Right atrium auricular region (tissue), 2 donors: Measurements from ENCODE around the gene ARMC6. TPM values are rescaled to one million over a fixed set of nuclear protein-coding genes. Genes with fewer than 3 reads are reported as not detected.

Experiments used
- DNase-seq: peaks from one replicate; pipeline ENCODE4 v3.0.0-alpha.2; 2019; ENCODE audit warnings: low spot score
- H3K27ac ChIP-seq, 2 donors: fragments of 200-600 bp; sonication (generic); 1 replicate in 1 of 2; 2 replicates in 1 of 2; pipeline ENCODE4 v1.5.1; 2016 to 2019
- H3K27me3 ChIP-seq, 2 donors: fragments of 200-600 bp; sonication (generic); one replicate each; pipeline versions ENCODE4 v1.5.1 to v1.6.0; 2017 to 2019
- H3K36me3 ChIP-seq: fragments of 200-600 bp; sonication (generic); one replicate; pipeline ENCODE4 v1.5.1; 2016
- H3K4me1 ChIP-seq, 2 donors: fragments of 200-600 bp; sonication (generic); one replicate each; pipeline versions ENCODE4 v1.5.1 to v1.6.0; 2017 to 2019
- H3K4me3 ChIP-seq, 2 donors: fragments of 200-600 bp; sonication (generic); 1 replicate in 1 of 2; 2 replicates in 1 of 2; pipeline ENCODE4 v1.5.1; 2017 to 2019; ENCODE audit warnings: mild to moderate bottlenecking in 1 of 2, moderate library complexity in 1 of 2
- H3K9me3 ChIP-seq, 2 donors: fragments of 200-600 bp; sonication (generic); one replicate each; pipeline ENCODE4 v1.5.1; 2019
- total RNA-seq, 2 donors: library from RNA; depleted of rRNA; stranded (reverse); fragments of >200 nt; gene quantifications; one replicate each; pipeline ENCODE4 v1.1.0, GENCODE V29; 2016
- TF ChIP-seq, protein P1 (sequence below), 2 donors: fragments of 200-600 bp; sonication (generic); IDR thresholded peaks; one replicate each; pipeline ENCODE4 v1.5.1; 2019; ENCODE audit warnings: antibody characterized with exemption in 2 of 2

ARMC6 gene
- total RNA-seq, 2 donors from 2014 or later: 13.7 to 14.4 TPM

DNA sequence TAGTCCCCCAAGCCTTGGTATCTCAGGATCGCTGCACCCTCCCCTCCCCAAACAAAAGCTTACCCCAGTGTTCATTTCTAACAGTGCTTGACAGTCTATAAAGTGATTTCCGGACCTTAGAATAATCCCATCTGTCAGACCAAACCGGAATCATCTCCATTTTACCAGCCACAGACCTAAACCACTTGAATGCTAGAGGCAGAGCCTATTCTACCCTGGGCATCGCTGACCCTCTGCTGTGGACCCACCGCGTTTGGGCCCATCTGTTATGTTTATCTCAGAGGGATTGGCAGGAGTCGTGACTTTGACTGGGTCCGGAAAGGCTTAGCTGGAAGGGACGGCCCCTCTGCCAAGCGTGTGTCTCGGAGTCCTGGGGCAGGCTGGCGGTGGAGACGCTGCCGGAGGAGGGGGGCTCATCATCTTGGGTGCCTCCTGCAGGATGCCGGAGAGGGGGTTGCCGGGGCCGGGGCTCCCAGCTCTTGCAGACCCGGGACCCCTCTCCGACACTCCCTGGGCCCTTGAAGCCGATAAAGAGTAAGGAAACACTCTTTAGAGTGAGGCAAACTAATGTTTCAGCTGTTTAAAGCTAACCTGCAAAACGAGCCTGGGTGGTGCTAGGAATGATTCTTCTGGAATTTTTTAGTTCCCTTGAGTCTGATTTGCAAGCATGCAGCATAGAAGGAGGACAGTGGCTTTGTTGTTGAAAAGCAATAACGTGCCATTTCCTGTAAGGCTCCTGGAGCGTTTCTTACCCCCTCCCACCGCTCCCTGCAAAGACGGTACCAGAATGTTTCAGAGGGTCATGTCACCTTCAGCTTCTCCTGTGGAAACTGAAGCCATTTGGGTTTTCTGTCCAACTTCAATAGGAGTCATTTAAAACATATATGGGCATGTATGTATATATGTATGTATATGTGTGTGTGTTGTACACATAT is 31.7 kb downstream of the ARMC6 start:
- Histone ChIP-seq H3K9me3 (no peaks in the 10 kb centered on the region), H3K27ac (peak overlapping the region; percentile 76 to 79), H3K4me3 (peak overlapping the region; percentile 89 to 94), H3K4me1 (peaks cover 0 to 69% of the 10 kb centered on the region in 2 donors), H3K27me3 (no peaks in the 10 kb centered on the region), H3K36me3 (no peaks in the 10 kb centered on the region)
- DNase-seq: no peak
- TF ChIP-seq, protein P1, sequence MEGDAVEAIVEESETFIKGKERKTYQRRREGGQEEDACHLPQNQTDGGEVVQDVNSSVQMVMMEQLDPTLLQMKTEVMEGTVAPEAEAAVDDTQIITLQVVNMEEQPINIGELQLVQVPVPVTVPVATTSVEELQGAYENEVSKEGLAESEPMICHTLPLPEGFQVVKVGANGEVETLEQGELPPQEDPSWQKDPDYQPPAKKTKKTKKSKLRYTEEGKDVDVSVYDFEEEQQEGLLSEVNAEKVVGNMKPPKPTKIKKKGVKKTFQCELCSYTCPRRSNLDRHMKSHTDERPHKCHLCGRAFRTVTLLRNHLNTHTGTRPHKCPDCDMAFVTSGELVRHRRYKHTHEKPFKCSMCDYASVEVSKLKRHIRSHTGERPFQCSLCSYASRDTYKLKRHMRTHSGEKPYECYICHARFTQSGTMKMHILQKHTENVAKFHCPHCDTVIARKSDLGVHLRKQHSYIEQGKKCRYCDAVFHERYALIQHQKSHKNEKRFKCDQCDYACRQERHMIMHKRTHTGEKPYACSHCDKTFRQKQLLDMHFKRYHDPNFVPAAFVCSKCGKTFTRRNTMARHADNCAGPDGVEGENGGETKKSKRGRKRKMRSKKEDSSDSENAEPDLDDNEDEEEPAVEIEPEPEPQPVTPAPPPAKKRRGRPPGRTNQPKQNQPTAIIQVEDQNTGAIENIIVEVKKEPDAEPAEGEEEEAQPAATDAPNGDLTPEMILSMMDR (IDR thresholded peaks at IDR 0.05): no peak

DNA sequence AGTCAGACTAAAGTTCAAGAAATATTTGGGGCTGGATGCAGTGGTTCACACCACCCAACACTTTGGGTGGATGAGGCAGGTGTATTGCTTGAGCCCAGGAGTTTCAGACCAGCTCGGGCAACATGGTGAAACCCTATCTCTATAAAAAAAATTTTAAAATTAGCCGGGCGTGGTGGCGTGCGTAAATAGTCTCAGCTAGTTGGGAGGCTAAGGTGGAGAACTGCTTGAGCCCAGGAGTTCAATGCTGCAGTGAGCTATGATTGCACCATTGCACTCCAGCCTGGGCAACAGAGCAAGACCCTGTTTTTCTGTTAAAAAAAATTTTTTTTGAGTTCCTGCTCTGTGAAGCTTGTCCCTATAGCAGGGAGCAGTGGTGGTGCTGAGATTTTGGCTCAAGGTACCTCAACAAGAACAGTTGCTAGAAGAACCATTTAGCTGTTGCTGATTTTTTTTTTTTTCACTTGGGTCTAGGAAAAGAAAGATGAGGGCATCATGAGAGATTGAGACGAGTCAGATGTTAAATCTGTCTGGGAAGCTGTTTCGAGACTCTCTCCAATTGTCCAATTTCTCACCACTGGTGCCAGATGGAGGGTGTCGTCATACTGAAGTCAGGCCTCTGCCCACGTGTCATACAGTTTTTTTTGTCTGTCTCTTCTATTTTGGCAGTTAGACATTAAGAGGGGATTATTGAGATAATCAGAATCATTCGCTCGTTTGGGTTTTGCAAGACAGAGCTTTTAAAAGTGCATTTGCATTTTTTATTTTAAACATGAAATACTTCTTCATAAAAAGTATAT is 34.1 kb downstream of the ARMC6 start:
- TF ChIP-seq, protein P1 (IDR thresholded peaks at IDR 0.05): no peak
- Histone ChIP-seq H3K4me3 (no peak overlapping the region), H3K36me3 (no peaks in the 10 kb centered on the region), H3K27ac (peak overlapping the region in 1 of 2 donors; percentile 24), H3K9me3 (no peaks in the 10 kb centered on the region), H3K4me1 (peaks cover 0 to 54% of the 10 kb centered on the region in 2 donors), H3K27me3 (no peaks in the 10 kb centered on the region)
- no peak for DNase-seq

DNA sequence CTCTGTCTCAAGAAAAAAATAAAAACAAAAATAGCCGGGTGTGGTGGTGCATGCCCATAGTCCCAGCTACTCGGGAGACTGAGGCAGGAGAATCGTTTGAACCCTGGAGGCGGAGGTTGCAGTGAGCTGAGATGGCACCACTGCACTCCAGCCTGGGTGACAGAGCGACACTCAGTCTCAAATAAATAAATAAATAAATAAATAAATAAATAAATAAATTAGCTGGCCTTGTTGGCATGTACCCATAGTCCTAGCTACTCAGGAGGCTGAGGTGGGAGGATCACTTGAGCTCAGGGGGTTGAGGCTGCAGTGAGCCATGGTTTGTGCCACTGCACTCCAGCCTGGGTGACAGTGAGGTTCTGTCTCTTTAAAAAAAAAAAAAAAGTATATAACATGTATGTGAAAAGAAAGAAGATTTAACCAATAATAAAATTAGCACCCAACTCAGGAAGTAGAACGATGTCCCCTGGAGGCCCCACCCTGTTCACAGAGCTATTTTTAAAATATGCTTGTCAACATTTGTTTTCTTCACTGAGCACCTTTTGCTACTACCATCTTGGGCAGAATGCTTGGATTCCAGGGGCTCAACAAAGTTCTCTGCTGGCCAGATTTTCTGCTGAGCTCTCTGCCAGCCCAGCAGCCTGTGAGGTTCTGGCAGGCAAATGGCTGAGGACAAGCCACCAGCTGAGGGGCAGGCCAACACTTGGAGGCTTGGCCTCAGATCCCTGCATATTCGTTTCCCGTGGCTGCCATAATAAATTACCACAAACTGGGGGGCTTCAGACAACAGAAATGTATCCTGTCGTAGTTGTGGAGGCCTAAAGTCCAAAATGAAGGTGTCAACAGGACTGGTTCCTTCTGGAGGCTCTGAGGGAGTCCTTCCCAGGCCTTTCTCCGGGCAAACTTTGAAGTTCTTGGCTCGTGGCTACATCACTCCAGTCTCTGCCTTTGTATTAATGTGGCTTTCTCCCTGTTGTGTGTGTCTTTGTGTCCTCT is 35.6 kb downstream of the ARMC6 start:
- no peak for DNase-seq
- H3K4me3 ChIP-seq: no peak overlapping the region
- H3K9me3 ChIP-seq: no peaks in the 10 kb centered on the region
- H3K27me3 ChIP-seq: no peaks in the 10 kb centered on the region
- TF ChIP-seq, protein P1 (IDR thresholded peaks at IDR 0.05): no peak
- H3K4me1 ChIP-seq: peaks cover 0 to 46% of the 10 kb centered on the region in 2 donors
- no peaks in the 10 kb centered on the region for H3K36me3 ChIP-seq
- H3K27ac ChIP-seq: peak overlapping the region; percentile 44 to 48

DNA sequence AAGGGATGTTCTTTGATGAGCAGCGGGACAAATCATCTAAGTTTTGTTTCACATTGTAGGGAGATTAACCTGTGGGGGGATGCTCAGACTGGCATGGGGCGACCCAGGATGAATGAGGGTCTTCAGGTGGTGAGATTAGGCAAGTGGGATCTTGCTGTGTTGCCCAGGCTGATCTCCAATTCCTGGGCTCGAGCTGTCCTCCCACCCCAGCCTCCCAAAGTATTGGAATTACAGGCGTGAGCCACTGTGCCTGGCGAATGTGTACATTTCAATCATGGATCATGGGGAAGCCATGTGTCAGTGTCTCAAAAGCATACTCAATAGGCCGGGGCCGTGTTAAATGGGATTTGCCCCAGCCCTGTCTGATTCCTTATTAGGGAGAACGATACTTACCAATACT is 38.5 kb downstream of the ARMC6 start:
- H3K27ac ChIP-seq: no peak overlapping the region
- TF ChIP-seq, protein P1 (IDR thresholded peaks at IDR 0.05): no peak
- DNase-seq: no peak

More for the DNA sequence above, 38.5 kb downstream of the ARMC6 start:
- no peaks in the 10 kb centered on the region for H3K27me3 ChIP-seq
- peaks cover 0 to 25% of the 10 kb centered on the region in 2 donors for H3K4me1 ChIP-seq
- H3K36me3 ChIP-seq: no peaks in the 10 kb centered on the region
- H3K9me3 ChIP-seq: no peaks in the 10 kb centered on the region
- H3K4me3 ChIP-seq: no peak overlapping the region
